ENCODE data around the gene TCF4. TPM values are rescaled to one million over a fixed set of nuclear protein-coding genes. Genes with fewer than 3 reads are reported as not detected.

TCF4 gene
- total and polyA plus RNA-seq, 2 donors (not counting 3 experiments of a cell fraction or from before 2014, with no cell fraction given): 183 to 390 TPM

GRCh38 chr18:55405893-55406406, 182.0 kb downstream of the TCF4 start:
- intact Hi-C loops (cut with micrococcal nuclease): loop anchor here (10.0 kb wide), 1 partner anchor 889 kb away; no protein-coding TSS in a partner anchor
- H3K4me3 ChIP-seq (replicated peaks in 1 of 3; ENCODE audit: insufficient read depth in 1 of 3, low read depth in 1 of 3, low read length in 3 of 3): no peak overlapping the region
- peaks cover 56% of the 10 kb centered on the region for H3K79me2 ChIP-seq (ENCODE audit: control insufficient read depth, insufficient read depth, low read length)
- H3K27ac ChIP-seq (ENCODE audit: insufficient read depth, low read depth, low read length): peak overlapping the region; percentile 73
- H3K9ac ChIP-seq (replicated peaks; ENCODE audit: extremely low read depth, insufficient read depth, low read length): peak overlapping the region; percentile 46
- BruUV-seq (replicated peaks): no TSS peak
- H4K20me1 ChIP-seq (replicated peaks; ENCODE audit: control insufficient read depth, extremely low read depth, insufficient read depth, low read length): peaks cover 2% of the 10 kb centered on the region
- TF ChIP-seq EZH2 (IDR thresholded peaks at IDR 0.05; ENCODE audit: borderline replicate concordance, low read depth, low read length, severe bottlenecking): no peak
- no peak for TF ChIP-seq POLR2A (IDR thresholded peaks at IDR 0.05; ENCODE audit: low read depth, low read length)
- TF ChIP-seq CTCF (IDR thresholded peaks at IDR 0.05; ENCODE audit: extremely low read depth in 1 of 2, insufficient read depth in 1 of 2, low read depth in 1 of 2, low read length in 2 of 2): peak in 1 of 2 donors; percentile 20
- peak; percentile 85 for TF ChIP-seq FOS (IDR thresholded peaks at IDR 0.05; ENCODE audit: borderline replicate concordance, insufficient read depth, low read length)
- TF ChIP-seq MAX (IDR thresholded peaks at IDR 0.05; ENCODE audit: insufficient read depth, insufficient read length): no peak
- no peak for TF ChIP-seq GATA2 (IDR thresholded peaks at IDR 0.05; ENCODE audit: insufficient read depth, insufficient read length, low read depth, low read length)
- no peak for TF ChIP-seq MYC (IDR thresholded peaks at IDR 0.05; ENCODE audit: low read depth, low read length)
- TF ChIP-seq POLR2AphosphoS5 (IDR thresholded peaks at IDR 0.05; ENCODE audit: insufficient read depth, low read depth, low read length): peak; percentile 33
- TF ChIP-seq JUN (IDR thresholded peaks at IDR 0.05; ENCODE audit: borderline replicate concordance, insufficient read depth, insufficient read length, low read depth): peak; percentile 84
- H3K27me3 ChIP-seq (ENCODE audit: control insufficient read depth in 2 of 2, insufficient read depth in 2 of 2, low read length in 2 of 2): no peaks in the 10 kb centered on the region
- no peaks in the 10 kb centered on the region for H3K9me3 ChIP-seq (replicated peaks; ENCODE audit: control insufficient read depth, insufficient read depth, low read length)
- ChIA-PET CTCF (interaction anchor here (1.2 to 3.3 kb wide), 4 partner anchors 10 to 172 kb away, joined by 3 to 12 read pairs (median 6); no protein-coding TSS in a partner anchor), POLR2A (no interaction called here)
- dilution Hi-C loops (cut with MboI; ENCODE audit: extremely low pct_ligation_motif_present, low sequenced_read_pairs): no loop called here
- no peak overlapping the region for H2AFZ ChIP-seq (ENCODE audit: low read depth, low read length)
- DNase-seq (ENCODE audit: low read depth, low spot score): peak; percentile 97
- H3K4me2 ChIP-seq (ENCODE audit: insufficient read depth, low read length): peak overlapping the region; percentile 54
- peaks cover 0 to 1% of the 10 kb centered on the region in 2 experiments for H3K36me3 ChIP-seq (ENCODE audit: control insufficient read depth in 2 of 2, extremely low read depth in 1 of 2, insufficient read depth in 2 of 2, low read length in 2 of 2)
- peak; percentile 84 for FAIRE-seq
- H3K9me1 ChIP-seq (replicated peaks; ENCODE audit: control insufficient read depth, extremely low read depth, insufficient read depth, low read length): no peaks in the 10 kb centered on the region
- H3K4me1 ChIP-seq (ENCODE audit: control insufficient read depth, extremely low read depth, insufficient read depth, low read length): peaks cover 48% of the 10 kb centered on the region
